GM19240 (cell line): Measurements from ENCODE around the gene CUL1.
"Not testable (repeated sequence)": the region's sequence is repeated elsewhere in the genome, so short reads cannot be mapped to it uniquely, and the experiment has no call there.

Source experiments
- DNase-seq: peaks from one replicate; pipeline ENCODE4 v3.0.0; 2011; ENCODE audit warnings: low spot score; ENCODE audit not compliant: insufficient read length

The CUL1 gene

GRCh38 chr7:148697256-148698006, 1.3 kb upstream of the CUL1 start:
- DNase-seq = no peak

GRCh38 chr7:148698007-148698396, 701 bp upstream of the CUL1 start:
- DNase-seq = no peak

GRCh38 chr7:148699024-148699781, 500 bp downstream of the CUL1 start:
- DNase-seq = peak; percentile 5

GRCh38 chr7:148699782-148700629, 1.3 kb downstream of the CUL1 start:
- no peak for DNase-seq

GRCh38 chr7:148700661-148701064, 2.0 kb downstream of the CUL1 start:
- DNase-seq = no peak

- DNase-seq = no peak
Observed at GRCh38 chr7:148701414-148701813, 2.7 kb downstream of the CUL1 start.

GRCh38 chr7:148702876-148703670, 4.4 kb downstream of the CUL1 start:
- no peak for DNase-seq

- not testable (repeated sequence) for DNase-seq
Observed at GRCh38 chr7:148703671-148703962, 4.9 kb downstream of the CUL1 start.

GRCh38 chr7:148704189-148704588, 5.5 kb downstream of the CUL1 start:
- DNase-seq = no peak

GRCh38 chr7:148704970-148705369, 6.3 kb downstream of the CUL1 start:
- DNase-seq = no peak

GRCh38 chr7:148706368-148706767, 7.7 kb downstream of the CUL1 start:
- DNase-seq = no peak

GRCh38 chr7:148708026-148708885, 9.6 kb downstream of the CUL1 start:
- no peak for DNase-seq

GRCh38 chr7:148709014-148709413, 10.3 kb downstream of the CUL1 start:
- no peak for DNase-seq

- DNase-seq = not testable (repeated sequence)
Observed at GRCh38 chr7:148710426-148710825, 11.7 kb downstream of the CUL1 start.

GRCh38 chr7:148711191-148712102, 12.7 kb downstream of the CUL1 start:
- no peak for DNase-seq

GRCh38 chr7:148712678-148713329, 14.1 kb downstream of the CUL1 start:
- DNase-seq = no peak

- DNase-seq = no peak
Observed at GRCh38 chr7:148714498-148714897, 15.8 kb downstream of the CUL1 start.

GRCh38 chr7:148715027-148715426, 16.3 kb downstream of the CUL1 start:
- DNase-seq = no peak
